KMS-11 (cell line): ENCODE data around the gene CBLL1.

Experiments
- H2AFZ ChIP-seq: fragments of 200-600 bp; sonication (generic); 2 replicates; pipeline ENCODE4 v1.6.1; 2016; ENCODE audit warnings: antibody characterized with exemption, mixed run types, low read depth
- H3K27ac ChIP-seq: fragments of 200-600 bp; sonication (generic); 2 replicates; pipeline ENCODE4 v1.6.1; 2016; ENCODE audit warnings: mild to moderate bottlenecking, mixed run types
- H3K27me3 ChIP-seq: fragments of 200-600 bp; sonication (generic); 2 replicates; pipeline ENCODE4 v1.6.1; 2017; ENCODE audit warnings: mild to moderate bottlenecking, low read depth, mixed run types, moderate library complexity; ENCODE audit not compliant: insufficient read depth
- H3K36me3 ChIP-seq: fragments of 200-600 bp; sonication (generic); 2 replicates; pipeline ENCODE4 v1.6.1; 2017; ENCODE audit warnings: mild to moderate bottlenecking, mixed run types; ENCODE audit not compliant: insufficient read depth
- H3K4me1 ChIP-seq: fragments of 200-600 bp; sonication (generic); 2 replicates; pipeline ENCODE4 v1.6.1; 2016; ENCODE audit warnings: mild to moderate bottlenecking, low read depth, mixed run types; ENCODE audit not compliant: poor library complexity, severe bottlenecking
- H3K4me2 ChIP-seq: fragments of 200-600 bp; sonication (generic); 2 replicates; pipeline ENCODE4 v1.7.0; 2016; ENCODE audit warnings: mild to moderate bottlenecking, mixed run types
- H3K4me3 ChIP-seq: fragments of 200-600 bp; sonication (generic); IDR thresholded peaks from 2 replicates; pipeline ENCODE4 v1.6.1; 2017; ENCODE audit warnings: low read depth, low read length, mixed read lengths; ENCODE audit not compliant: insufficient read depth
- H3K79me2 ChIP-seq: fragments of 200-600 bp; sonication (generic); 2 replicates; pipeline ENCODE4 v1.6.1; 2016; ENCODE audit warnings: low read depth, mixed run types; ENCODE audit not compliant: insufficient read depth
- H3K9ac ChIP-seq: fragments of 200-600 bp; sonication (generic); 2 replicates; pipeline ENCODE4 v1.6.1; 2016; ENCODE audit warnings: mild to moderate bottlenecking, mixed run types
- H4K20me1 ChIP-seq: fragments of 200-600 bp; sonication (generic); 2 replicates; pipeline ENCODE4 v1.6.1; 2016; ENCODE audit warnings: mild to moderate bottlenecking, mixed run types; ENCODE audit not compliant: insufficient read depth
- CTCF ChIP-seq: fragments of 200-600 bp; sonication (generic); conservative IDR thresholded peaks from 2 replicates; pipeline ENCODE4 v1.6.1; 2017; ENCODE audit warnings: low read depth, mild to moderate bottlenecking, antibody characterized with exemption, low read length, moderate library complexity, mixed read lengths

Gene CBLL1

GRCh38 chr7:107799647-107800264 is 55.8 kb downstream of the CBLL1 start:
- Histone ChIP-seq H3K4me3 (no peak overlapping the region), H3K79me2 (no peaks in the 10 kb centered on the region), H3K4me1 (no peaks in the 10 kb centered on the region), H3K4me2 (no peak overlapping the region), H2AFZ (no peak overlapping the region), H3K27ac (no peak overlapping the region), H3K27me3 (no peaks in the 10 kb centered on the region), H3K36me3 (no peaks in the 10 kb centered on the region), H4K20me1 (no peaks in the 10 kb centered on the region), H3K9ac (no peak overlapping the region)
- no peak for TF ChIP-seq CTCF

GRCh38 chr7:107803009-107803610 is 59.2 kb downstream of the CBLL1 start, which contains the start of gene SLC26A3:
SLC26A3 (minus strand) TSS chr7:107803223; CDS start chr7:107794509, 8,714 bp downstream.
- Histone ChIP-seq H3K9ac (no peak within 1 kb of the TSS), H3K27ac (no peak within 1 kb of the TSS), H3K4me3 (no peak within 1 kb of the TSS), H2AFZ (no peak within 1 kb of the TSS), H3K79me2 (no peaks in the 10 kb centered on the region), H3K36me3 (no peaks in the 10 kb centered on the region), H4K20me1 (no peaks in the 10 kb centered on the region), H3K4me1 (no peaks in the 10 kb centered on the region), H3K4me2 (no peak within 1 kb of the TSS), H3K27me3 (no peaks in the 10 kb centered on the region)
- TF ChIP-seq CTCF = no peak

GRCh38 chr7:107809179-107809578 is 65.2 kb downstream of the CBLL1 start:
- no peaks in the 10 kb centered on the region for H3K27me3 ChIP-seq
- H3K79me2 ChIP-seq = no peaks in the 10 kb centered on the region
- H3K36me3 ChIP-seq = no peaks in the 10 kb centered on the region
- H3K4me2 ChIP-seq = no peak overlapping the region
- no peaks in the 10 kb centered on the region for H3K4me1 ChIP-seq
- H4K20me1 ChIP-seq = no peaks in the 10 kb centered on the region
- no peak overlapping the region for H3K27ac ChIP-seq
- no peak overlapping the region for H3K4me3 ChIP-seq
- no peak for TF ChIP-seq CTCF
- no peak overlapping the region for H3K9ac ChIP-seq
- no peak overlapping the region for H2AFZ ChIP-seq

- no peak for TF ChIP-seq CTCF
- H3K4me2 ChIP-seq = no peak overlapping the region
These were observed 66.7 kb downstream of the CBLL1 start for GRCh38 chr7:107810626-107811025.

More at GRCh38 chr7:107810626-107811025, 66.7 kb downstream of the CBLL1 start:
- Histone ChIP-seq H3K4me3 (no peak overlapping the region), H4K20me1 (no peaks in the 10 kb centered on the region), H3K27me3 (no peaks in the 10 kb centered on the region), H3K9ac (no peak overlapping the region), H3K4me1 (no peaks in the 10 kb centered on the region), H3K27ac (no peak overlapping the region), H3K79me2 (no peaks in the 10 kb centered on the region), H3K36me3 (no peaks in the 10 kb centered on the region), H2AFZ (no peak overlapping the region)
